HT1080 (cell line): ENCODE measurements around the gene ICE1. TPM values are rescaled to one million over a fixed set of nuclear protein-coding genes. Genes with fewer than 3 reads are reported as not detected.
"Not testable (repeated sequence)": the region's sequence is repeated elsewhere in the genome, so short reads cannot be mapped to it uniquely, and the experiment has no call there.

Experiments
- DNase-seq: peaks from one replicate; pipeline ENCODE4 v3.0.0-alpha.2; 2015; ENCODE audit warnings: low read depth
- total RNA-seq: library from RNA; depleted of rRNA; stranded (reverse); fragments of >200 nt; shearing (Covaris generic); gene quantifications from 2 replicates; pipeline ENCODE4 v1.2.3, GENCODE V29; 2014

ICE1 gene
- total RNA-seq, 1 experiment from 2014 or later, result 38.1 TPM

DNA sequence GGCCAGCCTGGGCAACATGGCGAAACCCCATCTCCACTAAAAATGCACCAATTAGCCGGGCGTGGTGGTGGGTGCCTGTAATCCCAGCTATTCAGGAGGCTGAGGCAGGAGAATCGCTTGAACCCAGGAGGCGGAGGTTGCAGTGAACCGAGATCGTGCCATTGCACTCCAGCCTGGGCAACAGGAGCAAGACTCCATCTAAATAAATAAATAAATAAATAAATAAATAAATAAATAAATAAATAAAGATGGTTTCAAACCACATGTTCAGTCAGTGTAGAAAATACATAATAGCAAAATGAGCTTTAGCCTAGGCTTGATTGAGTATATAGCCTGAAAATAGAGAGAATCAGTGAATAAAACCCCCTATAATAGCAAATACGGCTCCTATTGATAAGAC lies 27.4 kb upstream of the ICE1 start:
- not testable (repeated sequence) for DNase-seq

DNA sequence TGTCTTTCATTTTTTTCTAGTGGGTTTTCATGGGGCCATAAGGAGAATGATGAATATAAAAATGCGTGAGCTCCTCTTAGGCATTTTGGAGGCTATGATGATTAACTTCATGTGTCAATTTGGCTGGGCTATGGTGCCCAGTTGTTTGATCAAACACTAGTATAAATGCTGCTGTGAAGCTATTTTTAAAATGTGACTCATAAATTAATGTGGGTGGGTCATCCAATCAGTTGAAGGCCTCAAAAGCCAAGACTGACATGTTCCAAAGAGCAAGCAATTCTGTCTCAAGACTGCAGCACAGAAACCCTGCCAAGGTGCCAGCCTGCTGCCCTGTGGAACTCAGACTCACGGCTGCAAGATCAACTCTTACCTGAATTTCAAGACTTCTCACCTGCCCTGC lies 24.4 kb upstream of the ICE1 start:
- no peak for DNase-seq

DNA sequence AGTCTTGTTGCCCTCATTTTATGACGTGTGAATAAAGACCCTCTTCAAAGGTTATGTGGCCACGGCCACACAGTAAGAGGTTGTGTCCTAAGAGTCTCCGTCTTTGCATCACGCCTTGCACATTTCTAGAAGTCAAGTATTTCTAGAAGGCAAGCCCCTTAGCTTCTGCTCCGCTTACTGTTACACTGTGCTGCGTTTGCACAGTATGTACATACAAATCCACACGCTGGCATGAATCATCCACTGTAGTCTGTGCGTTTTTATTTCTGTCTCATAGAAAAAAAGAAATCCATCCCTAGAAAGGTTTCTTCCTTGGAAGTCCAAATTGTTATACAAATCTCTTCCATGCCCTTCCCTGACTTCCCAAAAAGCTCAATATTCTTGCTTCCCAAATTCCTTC lies 21.4 kb upstream of the ICE1 start:
- DNase-seq, result no peak

DNA sequence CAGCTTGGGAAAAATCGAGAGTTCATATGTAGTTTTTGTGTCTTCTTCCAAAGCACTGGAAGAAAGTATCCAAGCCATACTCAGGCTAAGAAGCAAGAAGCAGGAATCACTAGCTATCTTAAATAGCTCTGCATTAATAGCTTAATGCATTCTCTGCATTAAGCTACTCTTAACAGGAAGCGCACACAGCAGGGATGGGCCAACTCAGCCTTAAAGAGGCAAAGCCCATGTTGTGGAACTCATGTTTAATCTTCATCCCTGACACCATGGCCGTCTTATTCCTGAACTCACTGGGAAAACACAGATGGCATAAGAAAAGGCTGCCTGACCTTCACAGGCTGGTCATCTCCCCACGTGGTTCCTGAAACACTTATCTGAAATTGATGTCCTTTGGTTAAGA lies 18.7 kb upstream of the ICE1 start:
- no peak for DNase-seq

DNA sequence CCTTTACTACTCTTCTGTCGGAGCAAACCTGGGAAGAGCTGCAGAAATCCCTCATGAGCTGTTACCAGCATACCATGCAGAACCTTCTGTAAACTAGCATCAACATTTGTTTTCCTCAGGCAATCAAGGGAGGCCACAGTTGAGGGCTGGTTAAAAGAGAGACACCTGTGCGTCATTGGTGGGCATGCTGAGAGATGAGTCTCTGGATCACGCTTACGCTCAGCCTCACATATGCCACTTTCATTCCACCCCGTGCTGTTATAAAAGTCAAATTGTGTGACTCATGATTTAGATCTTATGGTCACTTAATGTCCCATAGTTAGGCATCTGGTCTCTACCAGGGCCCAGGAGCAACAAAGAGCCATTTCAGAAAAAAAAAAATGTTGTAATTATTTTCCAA lies 18.1 kb upstream of the ICE1 start:
- DNase-seq, result peak; percentile 73

DNA sequence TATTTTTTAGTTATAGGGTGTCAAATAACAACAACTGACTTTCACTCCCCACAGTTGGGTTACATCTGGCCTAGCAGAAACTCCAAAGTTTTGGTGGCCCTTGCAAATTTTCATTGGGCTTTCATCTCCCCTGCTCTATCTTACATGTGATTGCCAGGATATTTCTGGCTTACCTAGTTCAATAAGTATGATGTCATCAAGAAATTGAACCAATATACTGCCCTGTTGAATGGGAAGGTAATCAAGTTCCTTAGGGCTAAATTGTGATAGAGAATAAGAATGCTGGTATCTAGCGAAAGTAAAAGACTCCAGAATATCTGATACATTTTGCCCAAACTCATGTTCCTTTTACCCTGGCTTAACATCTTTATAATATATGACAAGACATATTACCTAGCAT lies 17.0 kb upstream of the ICE1 start:
- no peak for DNase-seq

DNA sequence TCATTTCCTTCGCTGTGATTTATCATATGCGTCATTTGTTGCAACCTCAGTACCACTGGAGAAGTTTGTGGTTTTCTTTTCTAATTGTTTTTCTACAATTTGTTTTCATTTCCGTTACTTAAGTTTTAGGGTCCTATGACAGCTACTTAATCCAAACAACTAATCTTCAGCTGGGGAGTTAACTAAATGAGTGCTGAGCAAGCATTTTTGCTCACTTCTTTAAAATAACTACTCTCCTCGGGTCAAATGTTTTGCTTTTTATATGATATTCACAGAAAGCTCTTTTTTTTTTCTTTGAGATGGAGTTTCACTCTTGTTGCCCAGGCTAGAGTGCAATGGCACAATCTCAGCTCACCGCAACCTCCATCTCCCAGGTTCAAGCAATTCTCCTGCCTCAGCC lies 14.6 kb upstream of the ICE1 start:
- DNase-seq, result no peak

DNA sequence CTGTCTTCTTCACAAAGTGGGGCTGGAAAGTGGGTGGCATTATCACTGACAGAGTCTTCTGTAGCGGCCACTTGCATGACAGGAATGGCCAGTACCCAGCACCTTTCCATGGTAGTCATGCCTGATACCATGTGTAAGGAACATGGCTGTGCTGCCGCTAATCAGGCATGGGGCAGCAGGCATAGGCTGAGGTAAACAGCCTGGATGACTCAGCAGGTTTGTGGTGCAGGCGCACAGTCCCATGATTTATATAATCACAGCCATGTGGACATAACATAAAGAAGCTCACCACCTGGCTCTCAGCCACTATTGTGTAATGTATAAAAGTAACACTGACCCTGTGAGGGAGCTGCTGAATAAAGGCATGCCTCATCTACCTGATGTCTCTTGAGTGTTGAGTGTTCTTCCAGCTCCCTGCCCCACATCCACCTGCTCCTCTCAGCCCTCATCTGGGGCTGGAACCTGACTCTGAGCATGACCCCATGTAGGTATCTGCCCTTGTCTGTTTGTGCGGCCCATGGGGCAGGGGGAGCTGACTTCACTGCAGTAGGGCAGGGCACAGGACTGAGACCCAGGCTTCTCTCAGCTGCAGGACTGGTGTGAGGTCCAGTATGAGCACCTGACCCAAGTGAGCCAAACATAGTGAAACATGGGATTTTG lies 13.2 kb upstream of the ICE1 start:
- DNase-seq, result peak; percentile 71

DNA sequence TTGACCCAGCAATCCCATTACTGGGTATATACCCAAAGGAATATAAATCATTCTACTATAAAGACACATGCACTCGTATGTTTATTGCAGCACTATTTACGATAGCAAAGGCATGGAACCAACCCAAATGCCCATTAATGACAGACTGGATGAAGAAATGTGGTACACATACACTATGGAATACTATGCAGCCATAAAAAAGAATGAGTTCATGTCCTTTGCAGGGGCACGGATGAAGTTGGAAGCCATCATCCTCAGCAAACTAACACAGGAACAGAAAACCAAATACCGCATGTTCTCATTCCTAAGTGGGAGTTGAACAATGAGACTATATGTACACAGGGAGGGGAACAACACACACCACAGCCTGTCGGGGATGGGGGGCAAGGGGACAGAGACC lies 8.6 kb upstream of the ICE1 start:
- DNase-seq, result not testable (repeated sequence)

DNA sequence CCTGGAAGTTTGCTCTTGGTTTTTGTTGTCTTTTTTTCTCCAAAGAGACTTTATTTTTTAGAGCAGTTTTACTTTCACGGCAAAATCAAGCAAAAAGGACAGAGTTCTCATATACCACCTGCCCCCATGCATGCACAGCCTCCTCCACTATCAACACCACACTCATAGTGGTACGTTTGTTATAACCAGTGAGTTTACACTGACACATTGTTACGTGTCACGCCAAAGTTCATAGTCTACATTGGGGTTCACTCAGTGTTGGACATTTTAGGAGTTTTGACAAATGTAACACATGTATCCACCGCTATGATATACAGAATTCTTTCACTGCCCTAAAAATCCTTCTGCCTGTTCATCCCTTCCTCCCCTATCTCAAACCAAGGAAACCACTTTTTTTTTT lies 7.5 kb upstream of the ICE1 start:
- no peak for DNase-seq

DNA sequence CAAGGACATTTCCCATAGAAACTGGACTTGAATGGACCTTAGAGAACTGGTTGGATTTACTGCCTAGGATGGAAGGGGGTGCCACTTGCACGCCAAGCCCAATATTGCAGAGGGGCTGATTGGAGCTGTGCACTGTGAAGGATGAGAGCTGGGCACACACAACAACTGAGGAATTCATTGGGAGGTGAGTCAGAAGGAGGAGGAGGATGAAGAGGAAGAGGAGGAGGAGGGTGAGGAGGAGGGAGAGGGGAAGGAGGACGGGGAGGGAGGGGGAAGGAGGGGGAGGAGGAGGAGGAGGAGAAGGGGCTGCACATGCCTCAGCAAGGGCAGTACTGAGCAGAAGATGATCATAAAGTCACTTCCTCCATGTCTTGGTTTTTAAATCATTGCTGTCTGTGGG lies 5.7 kb upstream of the ICE1 start:
- DNase-seq, result peak; percentile 68

DNA sequence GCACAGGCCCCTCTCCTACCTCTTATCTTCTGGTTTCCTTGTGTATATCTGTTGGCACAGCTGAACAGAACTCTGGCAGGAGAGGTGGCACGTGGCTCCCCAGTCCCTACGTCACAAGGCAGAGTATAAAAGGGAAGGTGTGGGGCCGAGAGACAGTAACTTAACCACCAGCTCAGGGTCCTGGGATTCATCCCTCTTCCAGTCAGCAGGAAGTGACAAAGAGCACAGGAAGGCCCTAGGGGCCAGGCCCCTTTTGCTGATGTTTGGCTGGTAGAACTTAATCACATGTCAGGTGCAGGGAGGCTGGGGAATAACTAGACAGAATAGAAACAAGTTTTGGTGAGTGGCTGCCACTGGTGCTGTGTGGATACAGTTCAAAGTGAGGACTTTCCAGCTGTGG lies 4.5 kb upstream of the ICE1 start:
- DNase-seq, result peak; percentile 78

DNA sequence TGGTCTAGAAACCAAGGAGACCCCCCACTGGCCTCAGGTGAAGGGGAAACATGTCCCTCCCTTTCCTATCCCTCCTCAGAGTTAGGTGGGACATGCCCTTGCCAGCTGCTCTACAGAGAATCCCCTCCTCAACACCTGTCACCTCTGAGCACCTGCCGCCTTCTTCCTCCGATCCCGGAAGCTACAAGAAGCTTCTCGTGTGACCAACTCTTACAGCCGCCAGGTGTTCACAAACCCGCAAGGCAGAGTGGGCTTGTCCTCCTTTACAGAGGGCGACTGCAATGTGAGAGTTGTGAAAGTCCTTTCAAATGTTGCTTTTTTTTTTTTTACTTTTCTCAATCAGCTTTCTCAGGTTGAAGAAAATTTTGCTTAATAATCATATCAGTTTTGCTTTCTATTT lies 3.7 kb upstream of the ICE1 start:
- DNase-seq, result no peak

DNA sequence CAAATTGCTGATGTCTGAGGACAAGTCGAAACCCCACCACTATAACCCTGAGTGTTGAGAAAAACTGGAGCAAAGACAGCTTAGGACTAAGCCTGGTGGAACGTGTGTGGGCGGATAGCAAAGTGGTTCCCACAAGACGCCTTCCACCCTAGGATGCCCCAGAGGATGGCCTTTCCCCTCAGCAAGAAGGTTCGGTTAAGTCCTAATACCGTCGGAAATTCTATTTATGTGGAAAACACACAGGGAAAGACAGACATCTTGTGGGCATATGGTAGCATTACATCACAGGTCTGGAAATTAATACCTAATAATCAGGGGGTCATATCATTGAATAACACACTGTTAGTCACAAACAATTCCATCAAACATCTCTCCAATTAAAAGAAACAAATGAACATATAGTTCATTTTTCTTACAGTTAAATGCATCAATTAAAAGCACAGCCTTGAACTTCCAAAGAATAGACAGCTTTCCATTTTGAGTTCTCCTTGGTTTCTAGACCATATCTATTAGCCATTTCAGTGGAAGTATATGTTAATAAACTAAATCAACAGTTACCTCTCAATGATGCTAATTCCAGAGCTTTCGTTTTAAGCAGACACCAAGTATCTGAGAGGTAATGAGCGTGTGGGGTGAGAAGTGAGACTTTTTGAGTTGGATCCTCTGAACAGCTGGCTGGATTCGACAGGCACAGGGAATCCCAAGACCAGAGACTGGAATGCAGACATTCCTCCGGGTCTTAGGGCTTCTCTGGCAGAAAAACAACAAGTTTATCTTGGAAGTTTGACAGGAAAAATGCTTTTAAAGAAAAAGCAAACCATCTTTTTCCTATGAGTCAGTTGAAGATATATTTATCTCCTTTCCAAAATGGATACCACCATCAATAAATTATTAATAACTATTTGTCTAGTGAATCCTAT lies 2.9 kb upstream of the ICE1 start:
- peak; percentile 65 for DNase-seq

DNA sequence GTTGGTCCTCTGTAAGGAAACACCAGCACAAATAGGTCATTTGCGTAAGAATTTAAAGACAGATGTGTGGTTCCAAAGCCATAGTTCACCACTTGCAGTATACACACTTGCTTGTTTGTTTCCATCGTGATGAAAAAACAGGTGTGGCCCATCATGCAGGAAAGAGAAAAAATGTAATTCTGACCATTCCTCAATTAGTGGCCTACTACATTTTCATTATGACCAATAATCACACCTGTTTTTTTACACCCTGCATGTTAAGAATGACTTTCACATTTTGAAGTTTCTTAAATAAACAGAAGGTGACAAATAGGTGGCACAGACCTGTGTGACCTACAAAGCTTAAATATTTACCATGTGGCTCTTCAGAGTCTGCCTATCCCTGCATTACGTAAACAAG lies 2.2 kb upstream of the ICE1 start:
- no peak for DNase-seq

DNA sequence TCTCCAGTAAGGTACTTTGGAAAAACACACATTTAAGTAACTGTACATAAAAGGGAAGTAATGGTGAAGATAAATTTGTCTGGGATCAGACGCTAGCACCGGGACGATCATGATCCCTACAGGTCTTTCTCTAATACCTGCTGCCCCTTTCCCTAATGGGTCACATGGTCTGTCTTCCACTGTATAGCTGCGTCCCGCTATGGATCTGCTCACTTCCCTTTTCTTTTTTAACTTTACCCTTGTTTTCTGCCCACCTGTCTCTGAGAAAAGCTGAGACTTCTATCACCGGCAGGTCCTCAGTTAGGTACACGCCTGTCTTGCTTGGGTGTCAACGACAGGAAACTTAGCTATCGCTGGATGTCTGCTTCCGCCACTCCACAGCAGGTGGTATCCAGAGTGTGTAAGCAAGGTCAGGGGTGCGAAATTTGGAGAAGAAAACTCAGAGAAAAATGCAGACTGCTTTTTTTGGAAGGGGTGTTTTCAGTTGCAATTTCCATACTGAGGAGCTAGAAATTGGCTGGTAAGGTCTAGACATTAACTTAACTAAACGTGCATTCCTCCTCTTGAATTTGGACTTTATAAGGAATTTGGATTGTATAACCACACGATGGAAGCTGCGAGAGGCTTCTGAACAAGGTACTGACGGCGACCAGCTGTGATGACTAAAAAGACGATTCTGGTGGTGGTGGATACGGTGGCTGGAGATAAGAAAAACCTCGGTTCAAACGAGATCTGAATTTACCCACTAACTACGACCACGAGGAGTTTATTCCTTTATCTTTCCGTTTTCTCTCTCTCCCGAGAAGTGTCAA lies 1.1 kb upstream of the ICE1 start:
- DNase-seq, result no peak

DNA sequence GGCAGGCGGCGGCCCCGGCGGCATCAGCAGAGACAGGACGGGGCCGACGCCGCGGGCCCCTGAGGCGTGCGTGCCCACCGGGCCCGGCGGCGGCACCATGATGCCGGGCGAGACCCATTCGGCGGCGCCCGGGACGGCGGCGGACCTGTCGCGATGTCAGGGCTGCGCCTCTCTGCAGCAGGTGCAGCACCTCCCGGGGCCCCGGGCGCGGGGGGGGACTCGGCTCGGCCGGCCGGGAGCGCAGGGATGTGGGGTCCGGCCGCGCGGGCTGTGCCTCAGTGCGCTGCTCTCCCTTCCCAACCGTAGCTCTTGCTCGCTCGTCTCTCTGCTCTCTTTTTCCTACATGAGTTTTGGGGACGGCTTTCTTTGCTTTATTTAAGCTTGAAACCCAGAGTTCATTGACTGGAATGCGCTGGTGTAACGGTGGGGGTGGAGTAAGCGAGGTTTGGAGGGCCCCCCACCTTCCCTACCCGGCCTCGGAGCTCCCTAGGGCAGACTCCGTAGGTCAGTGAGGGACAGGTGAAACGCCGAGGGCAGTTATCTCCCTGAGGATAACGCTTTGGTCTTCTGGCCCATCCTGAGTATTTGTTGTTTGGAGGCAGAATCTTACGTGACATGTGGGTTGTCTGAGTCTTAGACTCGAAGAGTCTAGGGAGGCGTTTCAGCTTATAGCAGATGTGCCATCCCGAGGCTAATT lies 490 bp downstream of the ICE1 start:
- no peak for DNase-seq

DNA sequence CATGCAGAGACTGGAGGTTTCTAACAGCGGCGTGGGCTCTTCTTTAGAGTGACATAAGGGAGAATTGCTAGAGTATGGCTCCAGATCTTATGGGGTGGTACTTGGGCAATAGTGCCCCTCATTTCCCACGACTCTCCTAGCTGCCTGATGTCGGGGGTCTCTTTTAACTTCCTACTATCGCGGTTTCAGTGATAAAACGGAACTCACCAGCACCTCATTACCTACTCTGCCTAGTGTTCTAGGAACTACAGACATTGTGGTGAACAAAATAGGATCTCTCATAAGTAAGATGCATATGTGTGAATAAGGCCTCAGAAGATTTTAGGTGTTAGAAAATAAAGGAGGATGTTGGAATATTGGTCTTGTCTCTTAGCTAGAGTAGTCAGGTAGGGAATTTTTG lies 1.1 kb downstream of the ICE1 start:
- DNase-seq, result no peak

DNA sequence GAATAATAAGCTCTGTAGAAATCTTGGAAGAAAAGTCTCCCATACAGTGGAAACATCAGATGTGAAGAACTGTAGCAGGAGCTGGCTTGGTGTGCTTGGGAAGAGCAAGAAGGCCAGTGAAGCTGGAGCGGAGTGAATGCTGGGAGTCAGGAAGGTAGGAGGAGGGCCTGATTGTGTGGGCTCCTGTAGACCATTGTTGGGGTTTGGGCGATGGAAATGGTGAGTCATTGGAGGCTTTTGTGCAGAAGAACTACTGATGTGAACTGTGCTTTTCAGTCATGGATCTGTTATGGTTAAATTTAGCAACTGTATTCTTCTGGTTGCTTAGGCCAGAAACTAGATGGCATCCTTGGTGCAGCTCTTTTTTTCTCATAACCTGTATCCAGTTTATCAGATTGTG lies 2.3 kb downstream of the ICE1 start:
- DNase-seq, result peak; percentile 38

DNA sequence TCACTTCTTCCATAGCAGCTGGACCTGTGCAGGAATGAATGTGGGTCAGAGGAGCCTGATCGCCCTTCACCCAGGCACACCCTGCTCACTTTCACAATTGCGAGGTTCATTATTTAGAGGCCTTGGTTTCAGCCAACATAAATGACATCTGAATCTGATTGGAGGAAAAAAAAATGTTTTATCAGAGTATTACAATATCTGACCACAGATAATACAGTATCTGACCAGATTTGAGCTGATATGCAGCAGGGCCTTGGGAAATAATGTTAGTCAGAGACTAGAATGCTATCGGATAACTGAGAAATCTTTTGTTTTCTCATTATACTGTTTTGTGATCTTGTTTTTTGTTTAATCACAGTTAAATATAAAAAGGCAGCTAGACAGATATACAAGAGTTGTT lies 7.7 kb downstream of the ICE1 start:
- no peak for DNase-seq

DNA sequence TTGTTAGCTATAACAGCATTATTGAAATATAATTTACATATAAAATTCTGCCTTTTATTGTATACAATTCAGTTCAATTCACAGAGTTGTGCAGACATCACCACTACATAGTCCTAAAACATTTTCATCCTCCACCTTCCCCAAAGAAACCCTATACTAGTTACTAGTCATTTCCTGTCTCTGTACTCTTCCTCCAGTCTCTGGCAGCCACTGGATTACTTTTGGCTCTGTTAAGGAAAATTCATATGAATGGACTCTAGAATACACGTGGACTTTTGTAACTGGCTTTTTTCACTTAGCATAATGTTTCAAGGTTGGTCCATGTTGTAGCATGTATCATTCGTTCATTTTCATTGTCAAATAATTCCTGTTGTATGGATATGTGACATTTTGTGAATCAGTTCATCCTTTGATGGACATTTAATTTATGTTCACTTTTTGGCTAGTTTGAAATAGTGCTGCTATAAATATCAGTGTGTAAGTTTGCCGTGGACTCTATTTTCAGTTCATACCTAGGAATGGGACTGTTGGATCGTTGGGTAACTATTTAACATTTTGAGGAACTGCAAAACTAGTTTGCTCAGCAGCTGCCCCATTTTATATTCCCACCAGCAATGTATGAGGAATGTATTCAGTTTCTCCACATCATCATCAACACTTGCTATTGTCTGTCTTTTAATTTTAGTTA lies 9.7 kb downstream of the ICE1 start:
- DNase-seq, result peak; percentile 83
